Mucosa of descending colon (tissue), 3 donors: ENCODE measurements around the gene KLHDC7B. TPM values are rescaled to one million over a fixed set of nuclear protein-coding genes. Genes with fewer than 3 reads are reported as not detected.
A peak's percentile ranks its signal among the peaks of the same experiment; 100 is the strongest.

Source experiments
- ATAC-seq: fragments of 200-7000 bp; cut with Tn5 transposase; one replicate; pipeline ENCODE4 v1.9.1; 2020; ENCODE audit warnings: mild to moderate bottlenecking, moderate library complexity
- DNase-seq, 3 donors: peaks; one replicate each; pipeline ENCODE4 v3.0.0-alpha.2; 2020
- H3K36me3 ChIP-seq: fragments of 200-600 bp; one replicate; pipeline ENCODE4 v1.8.0; 2021; ENCODE audit warnings: low read depth, mild to moderate bottlenecking
- H3K4me1 ChIP-seq: fragments of 200-600 bp; one replicate; pipeline ENCODE4 v1.8.0; 2021; ENCODE audit warnings: low read depth, mild to moderate bottlenecking
- H3K4me3 ChIP-seq: fragments of 200-600 bp; one replicate; pipeline ENCODE4 v1.8.0; 2021; ENCODE audit warnings: mild to moderate bottlenecking
- H3K9me3 ChIP-seq: fragments of 200-600 bp; one replicate; pipeline ENCODE4 v1.8.0; 2021; ENCODE audit warnings: mild to moderate bottlenecking
- intact Hi-C, 2 donors: fragments of 100-400 bp; cut with DNase I in 1 of 2; cut with micrococcal nuclease in 1 of 2; formaldehyde crosslinking; loops; one replicate each; pipeline versions ENCODE4 v1.11.0 to v1.11.1; 2022; cut with DNase I, micrococcal nuclease
- long read RNA-seq, 2 donors: library from polyadenylated mRNA; unstranded; transcript quantifications; one replicate each; pipeline ENCODE4 v2.0.0, GENCODE V29; 2019 to 2021
- total RNA-seq, 3 donors: library from RNA; stranded (reverse); fragmentation: NEBNext Ultra II Directional in 2 of 3; extraction: Animal tissue kit (Norgen Biotek cat#: 25700) in 2 of 3; gene quantifications; one replicate each; pipeline versions ENCODE4 v1.2.1 to v1.2.4, GENCODE V29; 2021 to 2023
- TF ChIP-seq, protein P1 (sequence below): fragments of 200-600 bp; IDR thresholded peaks from one replicate; pipeline ENCODE4 v1.8.0; 2022; ENCODE audit warnings: antibody characterized with exemption, mild to moderate bottlenecking
- donor health status: DM: no; HTN: no; CAD: no; lungs with moderate emphysema.
- donor health status: DM: no; HTN: no; CAD: no.
- donor health status: DM: no; HTN: yes; CAD: no.

The KLHDC7B gene
- total RNA-seq = 1 to 10 TPM in 1 of 3 donors, under 1 TPM in 1, not detected in 1; 0.55 to 1.7 TPM
- long read RNA-seq, donor 1 = 0 reads
- long read RNA-seq, donor 2 = 0 reads

DNA sequence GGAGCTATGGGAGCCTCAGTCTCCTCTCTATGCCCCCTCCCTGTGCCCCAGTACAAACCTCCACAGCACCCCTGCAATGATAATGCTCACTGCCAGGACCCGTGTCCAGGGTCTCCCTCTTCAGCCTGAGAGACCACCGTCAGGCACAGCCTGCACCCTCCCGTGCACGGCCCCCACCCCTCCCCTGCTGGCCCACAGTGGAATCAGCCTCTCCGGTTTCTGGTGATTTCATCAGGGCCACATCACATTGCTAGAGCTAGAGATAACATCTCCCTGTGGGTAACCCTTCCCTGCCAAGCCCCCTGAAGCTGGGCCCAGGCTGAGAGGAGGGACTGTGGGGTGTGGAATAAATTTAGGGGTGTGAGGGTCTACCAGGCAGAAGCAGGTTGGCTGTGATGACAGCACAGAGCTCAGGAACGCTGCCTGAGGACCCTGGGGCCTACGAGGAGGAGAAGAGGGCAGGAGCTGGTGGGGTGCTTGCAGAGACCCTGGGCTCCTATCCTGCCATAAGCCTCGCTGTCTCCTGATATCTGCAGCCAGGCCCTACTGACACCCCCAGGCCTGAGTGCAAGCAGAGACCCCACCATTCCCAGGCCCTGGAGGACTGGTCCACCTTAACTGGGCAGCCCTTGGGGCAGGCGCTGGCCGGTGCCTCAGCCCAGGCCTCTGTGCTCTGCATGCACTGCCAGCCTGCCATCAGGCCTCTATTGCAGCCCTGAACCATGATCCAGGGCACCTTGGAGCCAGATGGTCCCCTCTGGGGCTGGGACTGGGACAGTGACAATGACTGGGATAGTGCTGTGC lies at the start of gene KLHDC7B:
KLHDC7B (plus strand) TSS at position 378 of the 804 bp plus-strand sequence; CDS start at position 723, 345 bp downstream.
- TF ChIP-seq, protein P1, sequence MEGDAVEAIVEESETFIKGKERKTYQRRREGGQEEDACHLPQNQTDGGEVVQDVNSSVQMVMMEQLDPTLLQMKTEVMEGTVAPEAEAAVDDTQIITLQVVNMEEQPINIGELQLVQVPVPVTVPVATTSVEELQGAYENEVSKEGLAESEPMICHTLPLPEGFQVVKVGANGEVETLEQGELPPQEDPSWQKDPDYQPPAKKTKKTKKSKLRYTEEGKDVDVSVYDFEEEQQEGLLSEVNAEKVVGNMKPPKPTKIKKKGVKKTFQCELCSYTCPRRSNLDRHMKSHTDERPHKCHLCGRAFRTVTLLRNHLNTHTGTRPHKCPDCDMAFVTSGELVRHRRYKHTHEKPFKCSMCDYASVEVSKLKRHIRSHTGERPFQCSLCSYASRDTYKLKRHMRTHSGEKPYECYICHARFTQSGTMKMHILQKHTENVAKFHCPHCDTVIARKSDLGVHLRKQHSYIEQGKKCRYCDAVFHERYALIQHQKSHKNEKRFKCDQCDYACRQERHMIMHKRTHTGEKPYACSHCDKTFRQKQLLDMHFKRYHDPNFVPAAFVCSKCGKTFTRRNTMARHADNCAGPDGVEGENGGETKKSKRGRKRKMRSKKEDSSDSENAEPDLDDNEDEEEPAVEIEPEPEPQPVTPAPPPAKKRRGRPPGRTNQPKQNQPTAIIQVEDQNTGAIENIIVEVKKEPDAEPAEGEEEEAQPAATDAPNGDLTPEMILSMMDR = no peak
- Histone ChIP-seq H3K4me1 (peaks cover 7% of the 10 kb centered on the region), H3K9me3 (no peaks in the 10 kb centered on the region), H3K4me3 (no peak within 1 kb of the TSS), H3K36me3 (no peaks in the 10 kb centered on the region)
- no peak for ATAC-seq
- peak in 1 of 3 donors; percentile 34 for DNase-seq
- intact Hi-C loops = no loop called here

DNA sequence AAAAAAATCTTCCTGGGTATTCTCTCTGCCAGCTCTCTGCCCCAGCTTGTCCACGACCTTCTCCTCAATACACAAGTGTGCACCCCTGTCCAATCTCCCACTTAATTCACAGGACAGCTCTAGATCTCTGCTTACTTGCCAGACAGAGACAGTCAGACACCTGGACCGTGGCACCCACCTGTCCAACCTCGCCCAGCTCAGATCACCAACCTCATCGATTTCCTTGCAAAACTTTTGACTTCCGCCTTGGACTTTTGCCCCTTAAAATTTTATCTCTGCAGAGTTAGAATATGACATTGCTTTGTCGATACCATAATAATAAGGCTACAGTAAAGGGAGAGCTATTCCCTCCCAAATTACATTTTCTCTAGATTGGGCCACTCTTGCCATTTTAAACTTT lies 48.6 kb upstream of the KLHDC7B start:
- Histone ChIP-seq H3K4me3 (no peak overlapping the region), H3K36me3 (no peaks in the 10 kb centered on the region), H3K4me1 (peaks cover 4% of the 10 kb centered on the region), H3K9me3 (no peaks in the 10 kb centered on the region)
- intact Hi-C loops = loop anchor here in 1 of 2 donors (10.0 kb wide), 1 partner anchor 252 kb away; the partner anchor contains the start of gene TUBGCP6
- TF ChIP-seq, protein P1 = no peak
- DNase-seq = no peak
- ATAC-seq = peak; percentile 63

DNA sequence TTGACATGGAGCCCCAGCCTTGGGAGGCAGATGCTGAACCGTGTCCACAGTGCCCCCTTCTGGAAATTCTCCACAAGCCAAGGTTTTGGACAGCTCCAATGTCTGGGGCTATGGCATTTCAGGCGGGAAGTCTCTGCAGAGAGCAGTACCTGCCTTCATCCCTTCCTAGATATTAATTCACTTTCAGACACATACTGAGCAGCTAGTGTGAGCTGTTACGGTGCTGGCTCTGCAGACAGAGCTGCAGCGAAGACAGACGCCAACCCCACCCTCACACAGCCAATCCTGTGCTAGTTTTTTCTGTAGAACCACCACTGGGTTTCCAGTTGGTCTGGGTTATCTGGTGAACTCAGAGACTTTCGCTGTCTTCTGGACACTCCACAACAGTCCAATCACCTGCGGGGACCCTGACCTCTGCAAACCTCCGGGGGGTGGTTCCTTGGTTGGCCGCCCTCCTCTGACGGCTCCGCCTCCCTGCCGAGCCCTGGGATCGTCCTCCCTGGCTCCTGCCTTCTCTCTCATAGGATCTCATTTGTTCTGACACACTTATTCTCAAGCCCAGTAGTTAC lies 47.3 kb upstream of the KLHDC7B start:
- DNase-seq = peak; percentile 57 to 90 (median 77)

DNA sequence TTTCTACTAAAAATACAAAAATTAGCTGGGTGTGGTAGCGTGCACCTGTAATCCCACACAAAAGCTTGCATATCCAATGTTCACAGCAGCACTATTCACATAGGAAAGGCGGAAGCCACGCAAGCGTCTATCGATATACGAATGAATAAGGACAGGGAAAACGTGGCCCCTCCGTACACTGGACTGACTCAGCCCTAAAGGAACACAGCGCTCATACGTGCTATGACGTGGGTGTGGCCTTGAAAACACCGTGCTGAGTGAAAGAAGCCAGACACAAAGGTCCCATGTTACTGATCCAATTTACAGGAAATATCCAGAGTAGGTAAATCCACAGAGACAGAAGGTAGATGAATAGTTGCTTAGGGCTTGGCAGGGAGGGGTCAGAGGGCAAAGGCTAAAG lies 45.2 kb upstream of the KLHDC7B start:
- DNase-seq (no peak), ATAC-seq (no peak)
- Histone ChIP-seq H3K4me1 (peaks cover 4% of the 10 kb centered on the region), H3K9me3 (no peaks in the 10 kb centered on the region), H3K36me3 (peaks cover 6% of the 10 kb centered on the region), H3K4me3 (no peak overlapping the region)
- TF ChIP-seq, protein P1 = no peak
- intact Hi-C loops = no loop called here

More for the DNA sequence above, 47.3 kb upstream of the KLHDC7B start:
- no peaks in the 10 kb centered on the region for H3K36me3 ChIP-seq
- peaks cover 4% of the 10 kb centered on the region for H3K4me1 ChIP-seq
- intact Hi-C loops = loop anchor here in 1 of 2 donors (10.0 kb wide), 1 partner anchor 254 kb away; the partner anchor contains the start of gene TUBGCP6
- TF ChIP-seq, protein P1 = peak; percentile 51
- ATAC-seq = peak; percentile 93
- H3K4me3 ChIP-seq = no peak overlapping the region
- no peaks in the 10 kb centered on the region for H3K9me3 ChIP-seq

DNA sequence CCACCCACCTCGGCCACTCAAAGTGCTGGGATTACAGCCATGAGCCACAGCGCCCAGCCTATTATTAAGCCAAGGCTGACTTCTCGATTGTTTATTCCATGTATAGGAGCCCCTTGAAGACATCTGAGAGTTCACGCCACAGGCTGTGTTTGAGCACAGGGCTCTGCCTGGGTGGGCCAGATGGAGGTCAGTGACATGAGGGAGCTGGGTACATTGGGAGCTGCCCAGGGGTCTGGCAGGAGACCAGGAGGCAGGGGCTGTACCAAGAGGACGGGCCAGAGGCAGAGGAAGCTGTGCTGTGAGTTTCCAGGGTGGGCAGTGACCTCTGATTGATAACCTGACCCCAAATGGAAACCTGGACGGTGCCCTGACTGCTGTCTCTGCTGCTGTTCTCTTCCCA lies 43.6 kb upstream of the KLHDC7B start:
- Histone ChIP-seq H3K9me3 (no peaks in the 10 kb centered on the region), H3K4me3 (no peak overlapping the region), H3K4me1 (peaks cover 14% of the 10 kb centered on the region), H3K36me3 (peaks cover 6% of the 10 kb centered on the region)
- intact Hi-C loops = no loop called here
- no peak for DNase-seq
- ATAC-seq = no peak
- TF ChIP-seq, protein P1 = no peak
